Measurements from ENCODE around the gene GSE1. TPM values are rescaled to one million over a fixed set of nuclear protein-coding genes. Genes with fewer than 3 reads are reported as not detected.

GSE1 gene
- total and polyA plus RNA-seq, 7 experiments from 2014 or later, result 0.18 to 69.2 (median 11.3) TPM

DNA sequence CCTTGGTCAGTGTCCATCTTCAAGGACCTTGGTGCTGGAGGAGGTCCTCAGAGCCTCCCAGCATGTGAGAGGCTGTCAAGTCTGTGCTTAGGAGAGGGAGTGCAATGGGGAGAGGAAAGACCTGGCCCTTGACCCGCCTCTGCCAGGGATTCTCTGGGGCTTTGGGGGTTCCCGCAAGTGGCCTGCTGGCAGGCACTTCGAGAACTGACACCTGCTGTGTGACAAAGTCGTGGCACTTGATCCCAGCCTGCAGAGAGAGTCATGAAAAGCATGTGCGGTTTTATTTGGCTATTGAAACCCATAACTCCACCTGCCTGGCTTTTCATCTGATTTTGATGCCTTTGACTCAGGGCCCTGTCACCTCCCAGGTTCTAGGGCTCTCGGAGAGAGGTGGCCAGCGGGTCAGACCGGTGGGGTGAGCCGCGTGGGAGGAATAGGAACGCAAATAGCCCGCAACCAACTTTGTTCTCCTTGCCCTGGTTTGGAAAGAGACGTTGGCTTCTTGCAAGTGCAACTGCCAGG, 42.8 kb upstream of the GSE1 start:
- Mint-ChIP-seq H3K4me3 (peak overlapping the region in 9 of 10 donors; percentile 1 to 71 (median 40)), H3K27me3 (no peaks in the 10 kb centered on the region), H3K36me3 (peaks cover 0 to 20% (median 8%) of the 10 kb centered on the region in 5 donors), H3K27ac (peak overlapping the region in 5 of 9 donors; percentile 39 to 81 (median 59)), H3K4me1 (peaks cover 40 to 61% (median 51%) of the 10 kb centered on the region in 7 donors), H3K9me3 (peaks cover 0 to 15% (median 6%) of the 10 kb centered on the region in 11 donors)
- H3K4me3 ChIP-seq (ENCODE audit: low read length), result peak overlapping the region; percentile 29
- H3K27me3 ChIP-seq (ENCODE audit: control insufficient read depth in 2 of 2, insufficient read depth in 2 of 2, low read length in 2 of 2), result no peaks in the 10 kb centered on the region
- H3K9me3 ChIP-seq (ENCODE audit: control insufficient read depth in 2 of 3, low read length in 3 of 3), result peaks cover 0 to 19% (median 10%) of the 10 kb centered on the region in 3 experiments
- ATAC-seq (no peak), DNase-seq (no peak)
- no peak overlapping the region for H3K27ac ChIP-seq (ENCODE audit: low read depth, low read length)
- peaks cover 0 to 3% (median 0%) of the 10 kb centered on the region in 3 experiments for H3K36me3 ChIP-seq (ENCODE audit: control insufficient read depth in 2 of 3, insufficient read depth in 3 of 3, low read length in 3 of 3)
- peaks cover 18 to 51% of the 10 kb centered on the region in 2 donors for H3K4me1 ChIP-seq (ENCODE audit: control insufficient read depth in 2 of 2, insufficient read depth in 2 of 2, low read length in 2 of 2)
- intact Hi-C loops (cut with micrococcal nuclease), result loop anchor here in 1 of 2 donors (2.0 kb wide), 1 partner anchor 13 kb away; no protein-coding TSS in a partner anchor
- POLR2A ChIA-PET, result no interaction called here
- CTCF ChIA-PET, result no interaction called here

DNA sequence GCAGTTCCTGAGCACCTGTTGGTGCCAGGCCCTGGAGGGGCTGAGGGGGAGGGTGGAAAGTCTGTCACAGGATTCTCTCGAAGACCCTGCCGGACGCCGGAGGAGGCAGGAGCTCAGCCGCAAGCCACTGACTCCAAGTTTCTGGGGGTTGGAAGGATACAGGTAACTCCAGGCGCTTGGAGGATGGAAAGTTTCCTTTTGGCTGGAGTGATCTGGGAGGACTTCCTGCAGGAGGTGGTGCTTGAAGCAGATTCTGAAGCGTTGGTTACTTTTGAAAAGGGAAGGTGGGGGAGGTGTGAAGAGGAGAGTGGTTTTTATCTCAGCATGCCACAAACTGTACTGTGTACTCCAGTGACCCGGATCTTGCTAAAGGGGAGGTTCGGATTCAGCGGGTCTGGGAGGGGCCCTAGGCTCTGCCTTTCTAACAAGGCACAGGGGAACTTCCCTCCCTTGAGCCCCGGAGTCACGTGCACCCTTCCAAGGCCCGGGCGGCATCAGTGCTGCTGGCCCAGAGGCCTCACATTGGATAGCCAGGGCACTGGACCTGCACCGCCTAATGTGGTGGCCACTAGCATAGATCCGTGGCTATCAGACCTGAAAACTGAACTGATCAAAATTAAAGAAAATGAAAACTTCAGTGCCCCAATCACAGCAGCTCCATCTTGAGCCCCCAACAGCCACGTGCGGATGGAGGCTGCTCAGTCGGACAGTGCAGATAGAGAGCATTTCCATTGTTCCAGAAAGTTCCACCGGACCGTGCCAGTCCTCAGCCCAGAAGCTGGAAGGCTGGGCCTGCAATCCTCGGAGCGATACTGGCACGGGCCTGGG, 42.2 kb upstream of the GSE1 start:
- Histone ChIP-seq H3K4me3 (ENCODE audit: low read length) (peak overlapping the region; percentile 14), H3K36me3 (ENCODE audit: control insufficient read depth in 2 of 3, insufficient read depth in 3 of 3, low read length in 3 of 3) (peaks cover 0 to 3% (median 0%) of the 10 kb centered on the region in 3 experiments), H3K9me3 (ENCODE audit: control insufficient read depth in 2 of 3, low read length in 3 of 3) (peaks cover 0 to 19% (median 10%) of the 10 kb centered on the region in 3 experiments), H3K27me3 (ENCODE audit: control insufficient read depth in 2 of 2, insufficient read depth in 2 of 2, low read length in 2 of 2) (no peaks in the 10 kb centered on the region), H3K4me1 (ENCODE audit: control insufficient read depth in 2 of 2, insufficient read depth in 2 of 2, low read length in 2 of 2) (peaks cover 18 to 51% of the 10 kb centered on the region in 2 donors), H3K27ac (ENCODE audit: low read depth, low read length) (no peak overlapping the region)
- Mint-ChIP-seq H3K4me1 (peaks cover 44 to 68% (median 55%) of the 10 kb centered on the region in 7 donors), H3K36me3 (peaks cover 0 to 20% (median 8%) of the 10 kb centered on the region in 5 donors), H3K9me3 (peaks cover 0 to 15% (median 6%) of the 10 kb centered on the region in 11 donors), H3K27me3 (no peaks in the 10 kb centered on the region), H3K4me3 (peak overlapping the region in 9 of 10 donors; percentile 1 to 71 (median 45)), H3K27ac (peak overlapping the region in 2 of 9 donors; percentile 68 to 81)
- intact Hi-C loops (cut with micrococcal nuclease), result loop anchor here in 1 of 2 donors (2.0 kb wide), 1 partner anchor 14 kb away; no protein-coding TSS in a partner anchor
- ATAC-seq, result peak; percentile 83
- CTCF ChIA-PET, result interaction anchor here (0.6 kb wide), 1 partner anchor 39 kb away, joined by 3 read pairs; no protein-coding TSS in a partner anchor
- peak in 2 of 9 donors; percentile 22 to 25 for DNase-seq
- POLR2A ChIA-PET, result interaction anchor here (0.7 kb wide), 1 partner anchor 466 kb away, joined by 3 read pairs; no protein-coding TSS in a partner anchor

DNA sequence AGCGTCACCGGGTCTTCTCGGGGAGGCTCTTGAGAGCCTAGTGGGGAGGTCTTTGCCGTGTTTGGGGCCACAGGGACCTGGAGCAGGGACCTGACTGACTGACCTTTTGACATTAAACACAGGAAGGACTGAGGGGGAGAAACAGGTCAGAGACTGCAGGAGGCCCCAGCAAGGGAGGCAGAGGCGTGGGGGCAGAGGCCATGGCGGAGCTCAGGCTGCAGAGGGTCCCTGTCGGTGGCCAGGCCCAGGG, 41.6 kb upstream of the GSE1 start:
- Mint-ChIP-seq H3K4me3 (peak overlapping the region in 5 of 10 donors; percentile 14 to 67 (median 50)), H3K27ac (peak overlapping the region in 1 of 9 donors; percentile 81), H3K27me3 (no peaks in the 10 kb centered on the region), H3K9me3 (peaks cover 0 to 15% (median 6%) of the 10 kb centered on the region in 11 donors), H3K4me1 (peaks cover 44 to 71% (median 58%) of the 10 kb centered on the region in 7 donors), H3K36me3 (peaks cover 0 to 20% (median 8%) of the 10 kb centered on the region in 5 donors)
- no peak for ATAC-seq
- ChIA-PET CTCF (no interaction called here), POLR2A (interaction anchor here (0.7 kb wide), 1 partner anchor 466 kb away, joined by 3 read pairs; no protein-coding TSS in a partner anchor)
- Histone ChIP-seq H3K36me3 (ENCODE audit: control insufficient read depth in 2 of 3, insufficient read depth in 3 of 3, low read length in 3 of 3) (peaks cover 0 to 3% (median 0%) of the 10 kb centered on the region in 3 experiments), H3K4me1 (ENCODE audit: control insufficient read depth in 2 of 2, insufficient read depth in 2 of 2, low read length in 2 of 2) (peaks cover 18 to 46% of the 10 kb centered on the region in 2 donors), H3K9me3 (ENCODE audit: control insufficient read depth in 2 of 3, low read length in 3 of 3) (peaks cover 0 to 19% (median 10%) of the 10 kb centered on the region in 3 experiments), H3K4me3 (ENCODE audit: low read length) (no peak overlapping the region), H3K27me3 (ENCODE audit: control insufficient read depth in 2 of 2, insufficient read depth in 2 of 2, low read length in 2 of 2) (no peaks in the 10 kb centered on the region), H3K27ac (ENCODE audit: low read depth, low read length) (no peak overlapping the region)
- intact Hi-C loops (cut with micrococcal nuclease), result loop anchor here in 1 of 2 donors (2.0 kb wide), 1 partner anchor 15 kb away; no protein-coding TSS in a partner anchor
- no peak for DNase-seq

DNA sequence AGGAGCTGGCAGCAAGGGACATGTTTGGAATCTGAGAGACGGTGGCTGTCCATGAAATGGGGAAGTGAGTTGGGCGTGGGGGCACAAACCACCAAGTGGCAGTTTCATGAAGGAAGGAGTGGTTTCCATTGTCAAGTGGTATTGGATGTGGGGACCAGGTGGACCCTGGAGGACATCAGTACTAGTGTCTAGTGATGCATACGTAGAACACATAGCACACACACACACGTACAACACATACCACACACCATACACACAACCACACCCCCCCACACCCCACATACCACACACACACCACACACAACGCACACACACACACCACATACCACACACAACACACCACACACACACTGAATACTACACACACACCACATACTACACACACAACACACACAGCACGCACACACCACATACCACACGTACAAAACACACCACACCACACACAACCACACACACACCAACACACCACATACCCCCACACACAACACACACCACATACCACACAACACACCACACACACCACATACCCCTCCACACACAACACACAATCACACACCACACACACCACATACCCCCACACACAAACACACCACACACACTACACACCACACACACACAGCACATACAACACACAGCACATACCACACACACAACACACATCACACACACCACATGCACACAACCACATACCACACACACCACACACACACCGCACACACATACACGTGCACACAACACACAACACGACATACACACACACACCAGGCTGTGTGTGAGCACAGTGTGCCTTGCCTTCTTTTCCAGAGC, 41.1 kb upstream of the GSE1 start:
- Mint-ChIP-seq H3K9me3 (peaks cover 0 to 15% (median 6%) of the 10 kb centered on the region in 11 donors), H3K27me3 (no peaks in the 10 kb centered on the region), H3K4me3 (peak overlapping the region in 5 of 10 donors; percentile 2 to 70 (median 61)), H3K4me1 (peaks cover 44 to 68% (median 58%) of the 10 kb centered on the region in 7 donors), H3K36me3 (peaks cover 0 to 20% (median 8%) of the 10 kb centered on the region in 5 donors), H3K27ac (peak overlapping the region in 4 of 9 donors; percentile 7 to 81 (median 56))
- Histone ChIP-seq H3K4me1 (ENCODE audit: control insufficient read depth in 2 of 2, insufficient read depth in 2 of 2, low read length in 2 of 2) (peaks cover 18 to 44% of the 10 kb centered on the region in 2 donors), H3K27me3 (ENCODE audit: control insufficient read depth in 2 of 2, insufficient read depth in 2 of 2, low read length in 2 of 2) (no peaks in the 10 kb centered on the region), H3K4me3 (ENCODE audit: low read length) (no peak overlapping the region), H3K9me3 (ENCODE audit: control insufficient read depth in 2 of 3, low read length in 3 of 3) (peaks cover 0 to 19% (median 10%) of the 10 kb centered on the region in 3 experiments), H3K36me3 (ENCODE audit: control insufficient read depth in 2 of 3, insufficient read depth in 3 of 3, low read length in 3 of 3) (peaks cover 0 to 3% (median 0%) of the 10 kb centered on the region in 3 experiments), H3K27ac (ENCODE audit: low read depth, low read length) (no peak overlapping the region)
- intact Hi-C loops (cut with micrococcal nuclease), result loop anchor here in 1 of 2 donors (2.0 kb wide), 1 partner anchor 15 kb away; no protein-coding TSS in a partner anchor
- ChIA-PET POLR2A (no interaction called here), CTCF (no interaction called here)
- DNase-seq, result no peak
- peak; percentile 18 for ATAC-seq

DNA sequence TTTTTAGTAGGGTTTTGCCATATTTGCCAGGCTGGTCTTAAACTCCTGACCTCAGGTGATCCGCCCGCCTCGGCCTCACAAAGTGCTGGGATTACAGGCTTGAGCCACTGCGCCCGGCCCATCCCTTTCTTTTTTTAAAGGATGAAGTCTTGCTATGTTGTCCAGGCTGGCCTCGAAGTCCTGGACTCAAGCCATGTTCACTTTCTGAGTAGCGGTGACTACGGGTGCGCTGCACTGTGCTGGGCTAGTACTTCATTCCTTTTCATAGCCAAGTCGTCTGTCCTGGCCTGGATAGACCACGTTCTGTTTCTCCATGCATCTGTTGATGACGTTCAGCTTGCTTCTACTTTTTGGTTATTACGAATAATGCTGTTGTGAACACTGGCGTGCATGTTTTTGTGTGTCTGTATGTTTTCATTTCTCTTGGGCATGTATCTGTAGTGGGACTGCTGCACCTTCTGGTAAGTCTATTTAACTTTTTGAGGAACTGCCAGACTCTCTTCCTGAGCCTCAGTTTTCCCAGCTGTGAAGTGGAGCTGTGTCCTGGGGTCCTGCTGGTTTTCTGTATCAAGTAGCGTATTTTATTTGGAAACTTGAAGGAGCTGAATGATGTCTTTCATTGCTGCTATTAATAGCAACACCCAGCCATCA, 40.0 kb upstream of the GSE1 start:
- H3K4me3 ChIP-seq (ENCODE audit: low read length), result no peak overlapping the region
- peaks cover 0 to 14% (median 6%) of the 10 kb centered on the region in 11 donors for H3K9me3 Mint-ChIP-seq
- peaks cover 18 to 39% of the 10 kb centered on the region in 2 donors for H3K4me1 ChIP-seq (ENCODE audit: control insufficient read depth in 2 of 2, insufficient read depth in 2 of 2, low read length in 2 of 2)
- ChIA-PET POLR2A (no interaction called here), CTCF (no interaction called here)
- no peak overlapping the region for H3K4me3 Mint-ChIP-seq
- H3K27me3 ChIP-seq (ENCODE audit: control insufficient read depth in 2 of 2, insufficient read depth in 2 of 2, low read length in 2 of 2), result no peaks in the 10 kb centered on the region
- intact Hi-C loops (cut with micrococcal nuclease), result no loop called here
- peaks cover 37 to 67% (median 52%) of the 10 kb centered on the region in 7 donors for H3K4me1 Mint-ChIP-seq
- peaks cover 0 to 3% (median 0%) of the 10 kb centered on the region in 3 experiments for H3K36me3 ChIP-seq (ENCODE audit: control insufficient read depth in 2 of 3, insufficient read depth in 3 of 3, low read length in 3 of 3)
- H3K27ac ChIP-seq (ENCODE audit: low read depth, low read length), result no peak overlapping the region
- no peak for ATAC-seq
- H3K9me3 ChIP-seq (ENCODE audit: control insufficient read depth in 2 of 3, low read length in 3 of 3), result peaks cover 0 to 17% (median 10%) of the 10 kb centered on the region in 3 experiments
- H3K36me3 Mint-ChIP-seq, result peaks cover 0 to 20% (median 8%) of the 10 kb centered on the region in 5 donors
- DNase-seq, result no peak
- H3K27ac Mint-ChIP-seq, result peak overlapping the region in 1 of 9 donors; percentile 33
- no peaks in the 10 kb centered on the region for H3K27me3 Mint-ChIP-seq
